ENCODE data around the gene GRM7. TPM values are rescaled to one million over a fixed set of nuclear protein-coding genes. Genes with fewer than 3 reads are reported as not detected.

GRM7 gene
- polyA plus RNA-seq (2011; rRNA removed), result not detected in 2 replicates
- polyA minus RNA-seq (2011; rRNA and poly(A)+ RNA removed), result not detected in 2 replicates

GRCh38 chr3:6860954-6861624 lies at the start of gene GRM7:
Gene GRM7, plus strand, starts transcription at chr3:6861115.
- ChIA-PET POLR2A (no interaction called here), CTCF (no interaction called here)
- DNase-seq (ENCODE audit: low read depth, low spot score), result no peak
- Histone ChIP-seq H3K27ac (ENCODE audit: low read depth, low read length) (no peak within 1 kb of the TSS), H3K4me3 (ENCODE audit: low read depth, low read length) (no peak within 1 kb of the TSS), H3K9me3 (ENCODE audit: control insufficient read depth, insufficient read depth, low read length) (peaks cover 35% of the 10 kb centered on the region), H3K27me3 (ENCODE audit: control insufficient read depth, insufficient read depth, low read length) (no peaks in the 10 kb centered on the region)
- TF ChIP-seq, protein P1, sequence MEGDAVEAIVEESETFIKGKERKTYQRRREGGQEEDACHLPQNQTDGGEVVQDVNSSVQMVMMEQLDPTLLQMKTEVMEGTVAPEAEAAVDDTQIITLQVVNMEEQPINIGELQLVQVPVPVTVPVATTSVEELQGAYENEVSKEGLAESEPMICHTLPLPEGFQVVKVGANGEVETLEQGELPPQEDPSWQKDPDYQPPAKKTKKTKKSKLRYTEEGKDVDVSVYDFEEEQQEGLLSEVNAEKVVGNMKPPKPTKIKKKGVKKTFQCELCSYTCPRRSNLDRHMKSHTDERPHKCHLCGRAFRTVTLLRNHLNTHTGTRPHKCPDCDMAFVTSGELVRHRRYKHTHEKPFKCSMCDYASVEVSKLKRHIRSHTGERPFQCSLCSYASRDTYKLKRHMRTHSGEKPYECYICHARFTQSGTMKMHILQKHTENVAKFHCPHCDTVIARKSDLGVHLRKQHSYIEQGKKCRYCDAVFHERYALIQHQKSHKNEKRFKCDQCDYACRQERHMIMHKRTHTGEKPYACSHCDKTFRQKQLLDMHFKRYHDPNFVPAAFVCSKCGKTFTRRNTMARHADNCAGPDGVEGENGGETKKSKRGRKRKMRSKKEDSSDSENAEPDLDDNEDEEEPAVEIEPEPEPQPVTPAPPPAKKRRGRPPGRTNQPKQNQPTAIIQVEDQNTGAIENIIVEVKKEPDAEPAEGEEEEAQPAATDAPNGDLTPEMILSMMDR (IDR thresholded peaks at IDR 0.05; ENCODE audit: low read depth, low read length), result no peak

DNA sequence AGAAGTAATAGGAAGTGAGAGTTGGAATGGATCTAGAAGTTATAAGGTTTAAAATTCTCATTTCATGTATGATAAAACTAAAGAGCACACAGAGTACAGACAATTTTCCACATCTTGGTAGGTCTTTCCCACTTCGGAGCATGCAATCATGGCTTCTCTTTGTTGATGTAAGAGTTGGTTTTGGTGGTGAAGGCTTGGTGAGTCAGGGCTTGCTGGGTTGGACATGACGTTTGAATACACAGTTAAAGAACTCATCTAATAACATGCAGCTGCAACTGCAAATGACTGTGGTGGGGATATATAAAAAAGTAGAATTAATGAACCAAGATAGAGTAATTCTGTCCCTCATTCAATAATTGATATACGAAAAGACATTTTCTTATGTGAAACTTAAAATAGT lies 39.5 kb upstream of the GRM7 start:
- POLR2A ChIA-PET, result no interaction called here
- TF ChIP-seq, protein P1 (IDR thresholded peaks at IDR 0.05; ENCODE audit: low read depth, low read length), result no peak
- Histone ChIP-seq H3K4me3 (ENCODE audit: low read depth, low read length) (no peak overlapping the region), H3K27ac (ENCODE audit: low read depth, low read length) (no peak overlapping the region), H3K9me3 (ENCODE audit: control insufficient read depth, insufficient read depth, low read length) (no peaks in the 10 kb centered on the region; the same call in none of the 2 replicates), H3K27me3 (ENCODE audit: control insufficient read depth, insufficient read depth, low read length) (no peaks in the 10 kb centered on the region)
- CTCF ChIA-PET, result no interaction called here
- DNase-seq (ENCODE audit: low read depth, low spot score), result no peak

DNA sequence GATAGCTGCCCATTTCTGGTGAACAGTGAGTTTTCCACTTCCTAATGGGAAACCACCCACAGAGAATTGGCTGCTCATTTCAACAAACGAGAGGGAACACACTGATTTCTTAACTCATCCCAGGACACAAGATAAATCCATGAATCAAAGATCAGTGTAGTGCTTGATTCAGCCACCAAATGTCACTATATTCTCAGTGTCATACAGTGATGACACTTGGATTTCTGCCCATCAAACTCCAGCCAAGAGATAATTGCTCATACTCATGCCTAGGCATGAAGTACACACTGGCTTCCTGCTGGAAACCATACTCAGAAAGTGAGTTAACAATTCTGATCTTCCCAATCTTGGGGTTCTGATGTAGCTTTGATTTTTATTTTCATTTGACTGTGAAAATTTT lies 35.4 kb upstream of the GRM7 start:
- TF ChIP-seq, protein P1 (IDR thresholded peaks at IDR 0.05; ENCODE audit: low read depth, low read length), result no peak
- Histone ChIP-seq H3K27me3 (ENCODE audit: control insufficient read depth, insufficient read depth, low read length) (no peaks in the 10 kb centered on the region), H3K9me3 (ENCODE audit: control insufficient read depth, insufficient read depth, low read length) (no peaks in the 10 kb centered on the region; the same call in 1 of the 2 replicates), H3K27ac (ENCODE audit: low read depth, low read length) (no peak overlapping the region), H3K4me3 (ENCODE audit: low read depth, low read length) (no peak overlapping the region)
- ChIA-PET CTCF (no interaction called here), POLR2A (no interaction called here)
- no peak for DNase-seq (ENCODE audit: low read depth, low spot score)

- Histone ChIP-seq H3K27ac (ENCODE audit: low read depth, low read length) (no peak overlapping the region), H3K9me3 (ENCODE audit: control insufficient read depth, insufficient read depth, low read length) (no peaks in the 10 kb centered on the region; the same call in 1 of the 2 replicates), H3K4me3 (ENCODE audit: low read depth, low read length) (no peak overlapping the region), H3K27me3 (ENCODE audit: control insufficient read depth, insufficient read depth, low read length) (no peaks in the 10 kb centered on the region)
- ChIA-PET POLR2A (no interaction called here), CTCF (no interaction called here)
- no peak for DNase-seq (ENCODE audit: low read depth, low spot score)
- TF ChIP-seq, protein P1 (IDR thresholded peaks at IDR 0.05; ENCODE audit: low read depth, low read length), result no peak
Measured at GRCh38 chr3:6827453-6827852, 33.5 kb upstream of the GRM7 start.

DNA sequence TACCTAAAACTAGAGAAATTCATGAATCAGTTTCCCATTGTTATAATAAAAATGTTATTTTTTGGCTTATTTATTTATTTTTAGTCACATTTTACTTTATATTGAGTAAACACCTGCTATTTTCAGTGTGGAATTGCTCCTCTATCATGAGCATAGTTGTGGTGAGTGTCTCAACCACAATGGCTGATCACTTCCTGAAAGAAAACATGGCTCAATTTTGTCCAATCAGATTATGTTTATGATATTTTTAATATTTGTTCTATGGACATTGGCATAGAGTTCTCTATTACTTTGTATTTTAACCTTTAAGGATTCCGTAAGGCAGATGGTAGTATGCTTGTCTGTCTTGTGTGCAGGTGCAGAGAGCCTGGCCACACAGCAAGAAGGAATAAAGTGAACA lies 16.2 kb upstream of the GRM7 start:
- TF ChIP-seq, protein P1 (IDR thresholded peaks at IDR 0.05; ENCODE audit: low read depth, low read length), result no peak
- Histone ChIP-seq H3K9me3 (ENCODE audit: control insufficient read depth, insufficient read depth, low read length) (peaks cover 13% of the 10 kb centered on the region), H3K27me3 (ENCODE audit: control insufficient read depth, insufficient read depth, low read length) (no peaks in the 10 kb centered on the region), H3K4me3 (ENCODE audit: low read depth, low read length) (no peak overlapping the region), H3K27ac (ENCODE audit: low read depth, low read length) (no peak overlapping the region)
- no peak for DNase-seq (ENCODE audit: low read depth, low spot score)
- ChIA-PET CTCF (no interaction called here), POLR2A (no interaction called here)

All from AG04450 (cell line).